DOHH2 (cell line): Measurements from ENCODE around the gene PANK3.
"Not testable (repeated sequence)": the region's sequence is repeated elsewhere in the genome, so short reads cannot be mapped to it uniquely, and the experiment has no call there.

ENCODE experiments used
- H3F3A ChIP-seq: fragments of 200-600 bp; sonication (generic), shearing (Covaris generic); 2 replicates; pipeline ENCODE4 v1.6.0; 2016; ENCODE audit warnings: antibody characterized with exemption, mild to moderate bottlenecking; ENCODE audit not compliant: control insufficient read depth, insufficient read depth
- H3K27ac ChIP-seq: fragments of 200-600 bp; sonication (generic); 2 replicates; pipeline ENCODE4 v1.5.1; 2014; ENCODE audit warnings: low read depth, mild to moderate bottlenecking, low read length, moderate library complexity
- H3K27me3 ChIP-seq: fragments of 200-600 bp; sonication (generic); 2 replicates; pipeline ENCODE4 v1.6.1; 2014; ENCODE audit warnings: mild to moderate bottlenecking, low read length, mixed read lengths; ENCODE audit not compliant: control insufficient read depth
- H3K36me3 ChIP-seq: fragments of 200-600 bp; sonication (generic); 2 replicates; pipeline ENCODE4 v1.6.1; 2014; ENCODE audit warnings: mild to moderate bottlenecking, low read length, moderate library complexity, mixed read lengths; ENCODE audit not compliant: control insufficient read depth
- H3K4me1 ChIP-seq: fragments of 200-600 bp; sonication (generic); 2 replicates; pipeline ENCODE4 v1.6.1; 2014; ENCODE audit warnings: mild to moderate bottlenecking, low read length, mixed read lengths; ENCODE audit not compliant: control insufficient read depth
- H3K4me2 ChIP-seq: fragments of 200-600 bp; sonication (generic); 2 replicates; pipeline ENCODE4 v1.6.0; 2014; ENCODE audit warnings: mild to moderate bottlenecking, low read length, moderate library complexity
- H3K4me3 ChIP-seq: fragments of 200-600 bp; sonication (generic); 2 replicates; pipeline ENCODE4 v1.5.1; 2014; ENCODE audit warnings: mild to moderate bottlenecking, low read length, mixed read lengths
- H3K79me2 ChIP-seq: fragments of 200-600 bp; sonication (generic); 2 replicates; pipeline ENCODE4 v1.6.1; 2014; ENCODE audit warnings: mild to moderate bottlenecking, low read length, mixed read lengths; ENCODE audit not compliant: control insufficient read depth
- H3K9me2 ChIP-seq: fragments of 200-600 bp; sonication (generic); replicated peaks from 2 replicates; pipeline ENCODE4 v1.6.1; 2014; ENCODE audit warnings: mild to moderate bottlenecking, low read length, mixed read lengths; ENCODE audit not compliant: control insufficient read depth
- H3K9me3 ChIP-seq: fragments of 200-600 bp; sonication (generic); 2 replicates; pipeline ENCODE4 v1.6.1; 2014; ENCODE audit warnings: antibody characterized with exemption, low read length, mixed read lengths; ENCODE audit not compliant: control insufficient read depth, insufficient read depth
- H4K20me1 ChIP-seq: fragments of 200-600 bp; sonication (generic); 2 replicates; pipeline ENCODE4 v1.6.0; 2014; ENCODE audit warnings: low read depth, mild to moderate bottlenecking, antibody characterized with exemption, low read length, moderate library complexity; ENCODE audit not compliant: control insufficient read depth, insufficient read depth
- CTCF ChIP-seq: fragments of 200-600 bp; sonication (generic); IDR thresholded peaks from one replicate; pipeline ENCODE4 v1.5.1; 2014; ENCODE audit warnings: antibody characterized with exemption, mild to moderate bottlenecking, low read depth, low read length; ENCODE audit not compliant: poor library complexity, severe bottlenecking
- EZH2phosphoT487 ChIP-seq: fragments of 200-600 bp; sonication (generic); IDR thresholded peaks from 2 replicates; pipeline ENCODE4 v1.6.1; 2017; ENCODE audit warnings: borderline replicate concordance, mild to moderate bottlenecking, antibody characterized with exemption, low read length, moderate library complexity, mixed read lengths

The PANK3 gene

GRCh38 chr5:168587987-168588386, 8.8 kb upstream of the PANK3 start:
- H3K79me2 ChIP-seq: no peaks in the 10 kb centered on the region
- no peak overlapping the region for H3K4me3 ChIP-seq
- H3K4me2 ChIP-seq: no peak overlapping the region
- no peak overlapping the region for H3K27ac ChIP-seq
- no peaks in the 10 kb centered on the region for H3F3A ChIP-seq
- H3K9me2 ChIP-seq: no peaks in the 10 kb centered on the region
- peaks cover 15% of the 10 kb centered on the region for H3K27me3 ChIP-seq
- H3K36me3 ChIP-seq: no peaks in the 10 kb centered on the region
- H3K9me3 ChIP-seq: no peaks in the 10 kb centered on the region
- H3K4me1 ChIP-seq: no peaks in the 10 kb centered on the region
- TF ChIP-seq CTCF (no peak), EZH2phosphoT487 (no peak)
- H4K20me1 ChIP-seq: no peaks in the 10 kb centered on the region

- Histone ChIP-seq H3K36me3 (no peaks in the 10 kb centered on the region), H3K27ac (no peak overlapping the region), H3K4me2 (no peak overlapping the region), H3K9me3 (no peaks in the 10 kb centered on the region), H3K27me3 (peaks cover 15% of the 10 kb centered on the region), H4K20me1 (no peaks in the 10 kb centered on the region), H3K79me2 (no peaks in the 10 kb centered on the region), H3K4me3 (no peak overlapping the region), H3K9me2 (no peaks in the 10 kb centered on the region), H3K4me1 (peaks cover 6% of the 10 kb centered on the region), H3F3A (no peaks in the 10 kb centered on the region)
- TF ChIP-seq CTCF (no peak), EZH2phosphoT487 (no peak)
Measured at GRCh38 chr5:168585119-168585856, 6.1 kb upstream of the PANK3 start.

- H3K79me2 ChIP-seq: peaks cover 7% of the 10 kb centered on the region
- H3K9me2 ChIP-seq: no peaks in the 10 kb centered on the region
- H3K27me3 ChIP-seq: peaks cover 15% of the 10 kb centered on the region
- no peak overlapping the region for H3K4me2 ChIP-seq
- peaks cover 2% of the 10 kb centered on the region; the same call in 1 of the 2 replicates for H4K20me1 ChIP-seq
- H3K9me3 ChIP-seq: no peaks in the 10 kb centered on the region
- H3K4me3 ChIP-seq: no peak overlapping the region
- H3K27ac ChIP-seq: no peak overlapping the region
- H3K36me3 ChIP-seq: peaks cover 2% of the 10 kb centered on the region
- peaks cover 11% of the 10 kb centered on the region for H3K4me1 ChIP-seq
- TF ChIP-seq CTCF (no peak), EZH2phosphoT487 (no peak)
- H3F3A ChIP-seq: no peaks in the 10 kb centered on the region
Measured at GRCh38 chr5:168583742-168584482, 4.7 kb upstream of the PANK3 start.

- H4K20me1 ChIP-seq: peaks cover 17% of the 10 kb centered on the region
- H3K79me2 ChIP-seq: peaks cover 37% of the 10 kb centered on the region
- H3K4me1 ChIP-seq: peaks cover 26% of the 10 kb centered on the region
- H3F3A ChIP-seq, H3K27me3 ChIP-seq, H3K9me2 ChIP-seq, H3K9me3 ChIP-seq: not testable (repeated sequence)
- H3K27ac ChIP-seq: 0 out of 2 replicates have a peak overlapping the region, but pooled peaks have one; percentile 87
- H3K4me3 ChIP-seq: peak overlapping the region; percentile 99; the same call in 1 of the 2 replicates
- H3K36me3 ChIP-seq: peaks cover 29% of the 10 kb centered on the region
- peak overlapping the region; percentile 91 for H3K4me2 ChIP-seq
Measured at GRCh38 chr5:168580814-168581469, 1.8 kb upstream of the PANK3 start.
